Measurements from ENCODE around the gene AP5Z1. TPM values are rescaled to one million over a fixed set of nuclear protein-coding genes. Genes with fewer than 3 reads are reported as not detected.

The AP5Z1 gene
- total and polyA plus RNA-seq, 9 donors, result 12.8 to 22.9 (median 15.0) TPM

- Histone ChIP-seq H3K9me3 (replicated peaks; ENCODE audit: control insufficient read depth, low read depth, low read length) (no peaks in the 10 kb centered on the region), H3K4me1 (ENCODE audit: control insufficient read depth, insufficient read depth, low read length) (peaks cover 17% of the 10 kb centered on the region), H3K36me3 (ENCODE audit: control insufficient read depth, insufficient read depth, low read length) (peaks cover 13% of the 10 kb centered on the region), H3K27ac (ENCODE audit: low read length) (peak overlapping the region; percentile 86), H3K4me3 (ENCODE audit: low read length) (peak overlapping the region; percentile 100), H3K27me3 (ENCODE audit: control insufficient read depth, insufficient read depth, low read length) (no peaks in the 10 kb centered on the region)
- WGBS (ENCODE audit: insufficient coverage), result 12% methylated on average over 23 of the region's 32 CpGs
- peak; percentile 47 for DNase-seq
These were observed 613 bp downstream of the AP5Z1 start for GRCh38 chr7:4775848-4776623.

GRCh38 chr7:4779118-4779517 lies 3.7 kb downstream of the AP5Z1 start:
- no CpG with 5 or more reads among the region's 5 CpGs for whole genome bisulfite sequencing (ENCODE audit: insufficient coverage)
- H3K4me1 ChIP-seq (ENCODE audit: control insufficient read depth, insufficient read depth, low read length), result peaks cover 16% of the 10 kb centered on the region
- no peaks in the 10 kb centered on the region for H3K27me3 ChIP-seq (ENCODE audit: control insufficient read depth, insufficient read depth, low read length)
- no peak overlapping the region for H3K27ac ChIP-seq (ENCODE audit: low read length)
- DNase-seq, result no peak
- H3K9me3 ChIP-seq (replicated peaks; ENCODE audit: control insufficient read depth, low read depth, low read length), result no peaks in the 10 kb centered on the region
- peaks cover 37% of the 10 kb centered on the region for H3K36me3 ChIP-seq (ENCODE audit: control insufficient read depth, insufficient read depth, low read length)
- no peak overlapping the region for H3K4me3 ChIP-seq (ENCODE audit: low read length)

- H3K4me3 ChIP-seq (ENCODE audit: low read length), result no peak overlapping the region
- H3K9me3 ChIP-seq (replicated peaks; ENCODE audit: control insufficient read depth, low read depth, low read length), result no peaks in the 10 kb centered on the region
- peaks cover 2% of the 10 kb centered on the region for H3K4me1 ChIP-seq (ENCODE audit: control insufficient read depth, insufficient read depth, low read length)
- H3K27ac ChIP-seq (ENCODE audit: low read length), result no peak overlapping the region
- no peaks in the 10 kb centered on the region for H3K27me3 ChIP-seq (ENCODE audit: control insufficient read depth, insufficient read depth, low read length)
- peaks cover 60% of the 10 kb centered on the region for H3K36me3 ChIP-seq (ENCODE audit: control insufficient read depth, insufficient read depth, low read length)
- DNase-seq, result no peak
- 95% methylated on average over 26 of the region's 27 CpGs for WGBS (ENCODE audit: insufficient coverage)
These were observed 6.1 kb downstream of the AP5Z1 start for GRCh38 chr7:4781366-4782069.

GRCh38 chr7:4782333-4783291 lies 7.2 kb downstream of the AP5Z1 start:
- Histone ChIP-seq H3K9me3 (replicated peaks; ENCODE audit: control insufficient read depth, low read depth, low read length) (no peaks in the 10 kb centered on the region), H3K4me1 (ENCODE audit: control insufficient read depth, insufficient read depth, low read length) (no peaks in the 10 kb centered on the region), H3K27ac (ENCODE audit: low read length) (no peak overlapping the region), H3K27me3 (ENCODE audit: control insufficient read depth, insufficient read depth, low read length) (no peaks in the 10 kb centered on the region), H3K36me3 (ENCODE audit: control insufficient read depth, insufficient read depth, low read length) (peaks cover 68% of the 10 kb centered on the region), H3K4me3 (ENCODE audit: low read length) (no peak overlapping the region)
- 89% methylated on average over 27 of the region's 36 CpGs for WGBS (ENCODE audit: insufficient coverage)
- no peak for DNase-seq

- DNase-seq, result no peak
- H3K4me1 ChIP-seq (ENCODE audit: control insufficient read depth, insufficient read depth, low read length), result no peaks in the 10 kb centered on the region
- H3K27ac ChIP-seq (ENCODE audit: low read length), result no peak overlapping the region
- no peaks in the 10 kb centered on the region for H3K9me3 ChIP-seq (replicated peaks; ENCODE audit: control insufficient read depth, low read depth, low read length)
- H3K27me3 ChIP-seq (ENCODE audit: control insufficient read depth, insufficient read depth, low read length), result no peaks in the 10 kb centered on the region
- WGBS (ENCODE audit: insufficient coverage), result 90% methylated on average over 10 of the region's 16 CpGs
- H3K36me3 ChIP-seq (ENCODE audit: control insufficient read depth, insufficient read depth, low read length), result peaks cover 73% of the 10 kb centered on the region
- no peak overlapping the region for H3K4me3 ChIP-seq (ENCODE audit: low read length)
These were observed 7.8 kb downstream of the AP5Z1 start for GRCh38 chr7:4783292-4783652.

GRCh38 chr7:4783762-4784351 lies 8.4 kb downstream of the AP5Z1 start:
- 88% methylated on average over 27 of the region's 40 CpGs for WGBS (ENCODE audit: insufficient coverage)
- H3K27ac ChIP-seq (ENCODE audit: low read length), result no peak overlapping the region
- no peak overlapping the region for H3K4me3 ChIP-seq (ENCODE audit: low read length)
- no peak for DNase-seq
- peaks cover 79% of the 10 kb centered on the region for H3K36me3 ChIP-seq (ENCODE audit: control insufficient read depth, insufficient read depth, low read length)
- H3K9me3 ChIP-seq (replicated peaks; ENCODE audit: control insufficient read depth, low read depth, low read length), result no peaks in the 10 kb centered on the region
- H3K4me1 ChIP-seq (ENCODE audit: control insufficient read depth, insufficient read depth, low read length), result no peaks in the 10 kb centered on the region
- H3K27me3 ChIP-seq (ENCODE audit: control insufficient read depth, insufficient read depth, low read length), result no peaks in the 10 kb centered on the region

GRCh38 chr7:4784799-4785198 lies 9.4 kb downstream of the AP5Z1 start:
- Histone ChIP-seq H3K4me1 (ENCODE audit: control insufficient read depth, insufficient read depth, low read length) (no peaks in the 10 kb centered on the region), H3K36me3 (ENCODE audit: control insufficient read depth, insufficient read depth, low read length) (peaks cover 86% of the 10 kb centered on the region), H3K27ac (ENCODE audit: low read length) (no peak overlapping the region), H3K27me3 (ENCODE audit: control insufficient read depth, insufficient read depth, low read length) (no peaks in the 10 kb centered on the region), H3K4me3 (ENCODE audit: low read length) (no peak overlapping the region), H3K9me3 (replicated peaks; ENCODE audit: control insufficient read depth, low read depth, low read length) (no peaks in the 10 kb centered on the region)
- WGBS (ENCODE audit: insufficient coverage), result 86% methylated on average over 17 of the region's 19 CpGs
- DNase-seq, result no peak

GRCh38 chr7:4785371-4785770 lies 9.9 kb downstream of the AP5Z1 start:
- 97% methylated on average over 7 of the region's 20 CpGs for WGBS (ENCODE audit: insufficient coverage)
- H3K27me3 ChIP-seq (ENCODE audit: control insufficient read depth, insufficient read depth, low read length), result no peaks in the 10 kb centered on the region
- no peak overlapping the region for H3K27ac ChIP-seq (ENCODE audit: low read length)
- no peak overlapping the region for H3K4me3 ChIP-seq (ENCODE audit: low read length)
- peaks cover 90% of the 10 kb centered on the region for H3K36me3 ChIP-seq (ENCODE audit: control insufficient read depth, insufficient read depth, low read length)
- H3K9me3 ChIP-seq (replicated peaks; ENCODE audit: control insufficient read depth, low read depth, low read length), result no peaks in the 10 kb centered on the region
- no peak for DNase-seq
- no peaks in the 10 kb centered on the region for H3K4me1 ChIP-seq (ENCODE audit: control insufficient read depth, insufficient read depth, low read length)

- peaks cover 90% of the 10 kb centered on the region for H3K36me3 ChIP-seq (ENCODE audit: control insufficient read depth, insufficient read depth, low read length)
- H3K27ac ChIP-seq (ENCODE audit: low read length), result no peak overlapping the region
- H3K4me3 ChIP-seq (ENCODE audit: low read length), result no peak overlapping the region
- DNase-seq, result no peak
- 88% methylated on average over 16 of the region's 17 CpGs for WGBS (ENCODE audit: insufficient coverage)
- no peaks in the 10 kb centered on the region for H3K27me3 ChIP-seq (ENCODE audit: control insufficient read depth, insufficient read depth, low read length)
- no peaks in the 10 kb centered on the region for H3K9me3 ChIP-seq (replicated peaks; ENCODE audit: control insufficient read depth, low read depth, low read length)
- H3K4me1 ChIP-seq (ENCODE audit: control insufficient read depth, insufficient read depth, low read length), result no peaks in the 10 kb centered on the region
These were observed 10.6 kb downstream of the AP5Z1 start for GRCh38 chr7:4786015-4786414.

Data from muscle of leg (tissue), 11 donors.